IMR-90 (cell line): Measurements from ENCODE around the gene CPED1. TPM values are rescaled to one million over a fixed set of nuclear protein-coding genes. Genes with fewer than 3 reads are reported as not detected.

Experiments used
- ATAC-seq: fragments of 200-7000 bp; cut with Tn5 transposase; 2 replicates; pipeline ENCODE4 v1.9.1; 2020; ENCODE audit warnings: low read depth, mild to moderate bottlenecking, moderate library complexity
- BruUV-seq: library from RNA; stranded (reverse); fragments of 400-500 nt; replicated peaks from 2 replicates; lab custom pipeline; 2021; lab: Mats Ljungman, UMichigan
- CTCF ChIA-PET: fragments of 300-600 bp; formaldehyde crosslinking; extraction: SDS; loops from one replicate; lab custom pipeline; 2021; ENCODE audit warnings: antibody characterized with exemption; lab: Yijun Ruan, JAX
- POLR2A ChIA-PET: fragments of 300-600 bp; sonication (Branson Sonifier 250); formaldehyde crosslinking; loops from one replicate; lab custom pipeline; 2022; ENCODE audit warnings: antibody characterized with exemption; ENCODE audit not compliant: unreplicated experiment; lab: Charles Lee
- DNase-seq: peaks from one replicate; pipeline ENCODE4 v3.0.0; 2013
- H2AFZ ChIP-seq: replicated peaks from 2 replicates; pipeline ENCODE3; 2013; ENCODE audit warnings: low read length, mild to moderate bottlenecking; ENCODE audit not compliant: poor library complexity
- H2AK5ac ChIP-seq: 2 replicates; pipeline ENCODE4 v1.6.1; 2013; ENCODE audit warnings: low read depth, low read length, inconsistent platforms
- H2AK9ac ChIP-seq: replicated peaks from 2 replicates; pipeline ENCODE3; 2013; ENCODE audit warnings: mild to moderate bottlenecking, low read depth, low read length, moderate library complexity; ENCODE audit not compliant: poor library complexity
- H2BK120ac ChIP-seq: 2 replicates; pipeline ENCODE4 v1.6.1; 2013; ENCODE audit warnings: low read depth, low read length, inconsistent platforms
- H2BK15ac ChIP-seq: 3 replicates; pipeline ENCODE4 v1.6.1; 2013; ENCODE audit warnings: low read depth, low read length, inconsistent platforms
- H2BK20ac ChIP-seq: 2 replicates; pipeline ENCODE4 v1.6.1; 2013; ENCODE audit warnings: low read depth, mild to moderate bottlenecking, inconsistent platforms, low read length, moderate library complexity
- H2BK5ac ChIP-seq: 2 replicates; pipeline ENCODE4 v1.6.1; 2013; ENCODE audit warnings: mild to moderate bottlenecking, low read depth, low read length, inconsistent platforms; ENCODE audit not compliant: poor library complexity, severe bottlenecking
- H3K14ac ChIP-seq: replicated peaks from 2 replicates; pipeline ENCODE4 v1.6.1; 2013; ENCODE audit warnings: low read depth, low read length, inconsistent platforms
- H3K18ac ChIP-seq: 2 replicates; pipeline ENCODE4 v1.6.1; 2013; ENCODE audit warnings: low read depth, low read length, control low read depth
- H3K23ac ChIP-seq: 2 replicates; pipeline ENCODE4 v1.6.1; 2013; ENCODE audit warnings: low read depth, low read length, inconsistent platforms
- H3K27ac ChIP-seq: 2 replicates; pipeline ENCODE4 v1.5.1; 2013; ENCODE audit warnings: mild to moderate bottlenecking, control low read depth, low read length; ENCODE audit not compliant: insufficient read depth
- H3K27me3 ChIP-seq: 2 replicates; pipeline ENCODE4 v1.6.1; 2013; ENCODE audit warnings: low read length; ENCODE audit not compliant: control insufficient read depth, insufficient read depth
- H3K36me3 ChIP-seq: 2 replicates; pipeline ENCODE4 v1.6.1; 2013; ENCODE audit warnings: low read length, mixed read lengths; ENCODE audit not compliant: control insufficient read depth, insufficient read depth
- H3K4ac ChIP-seq: 2 replicates; pipeline ENCODE4 v1.6.1; 2013; ENCODE audit warnings: low read depth, low read length, inconsistent platforms
- H3K4me1 ChIP-seq: 2 replicates; pipeline ENCODE4 v1.6.1; 2013; ENCODE audit warnings: low read length, mixed read lengths; ENCODE audit not compliant: control insufficient read depth, insufficient read depth
- H3K4me2 ChIP-seq: 2 replicates; pipeline ENCODE4 v1.6.1; 2013; ENCODE audit warnings: low read depth, mild to moderate bottlenecking, control low read depth, low read length, moderate library complexity
- H3K4me3 ChIP-seq: 2 replicates; pipeline ENCODE4 v1.5.1; 2013; ENCODE audit warnings: low read depth, mild to moderate bottlenecking, control low read depth, low read length, moderate library complexity; ENCODE audit not compliant: insufficient read depth
- H3K56ac ChIP-seq: 2 replicates; pipeline ENCODE4 v1.6.1; 2013; ENCODE audit warnings: low read length, inconsistent platforms; ENCODE audit not compliant: insufficient read depth; ENCODE audit errors: extremely low read depth
- H3K79me1 ChIP-seq, 2 experiments: 2 replicates each; pipeline ENCODE4 v1.6.1; 2013; ENCODE audit warnings: low read length in 2 of 2, inconsistent platforms in 1 of 2, low read depth in 1 of 2
- H3K9ac ChIP-seq: 2 replicates; pipeline ENCODE4 v1.6.1; 2013; ENCODE audit warnings: low read depth, low read length, control low read depth
- H3K9me1 ChIP-seq: 2 replicates; pipeline ENCODE4 v1.6.1; 2013; ENCODE audit warnings: low read length, inconsistent platforms; ENCODE audit not compliant: insufficient read depth
- H3K9me3 ChIP-seq: 2 replicates; pipeline ENCODE4 v1.6.1; 2013; ENCODE audit warnings: low read length; ENCODE audit not compliant: control insufficient read depth, insufficient read depth
- H4K20me1 ChIP-seq: 2 replicates; pipeline ENCODE4 v1.6.1; 2013; ENCODE audit warnings: low read length, inconsistent platforms; ENCODE audit not compliant: insufficient read depth
- H4K5ac ChIP-seq: 2 replicates; pipeline ENCODE4 v1.6.1; 2013; ENCODE audit warnings: mild to moderate bottlenecking, low read depth, low read length, control low read depth
- H4K8ac ChIP-seq, 2 experiments: 2 replicates each; pipeline ENCODE4 v1.6.1; 2013; ENCODE audit warnings: low read depth in 2 of 2, low read length in 2 of 2, control low read depth in 1 of 2, inconsistent platforms in 1 of 2
- H4K91ac ChIP-seq: 2 replicates; pipeline ENCODE4 v1.6.1; 2013; ENCODE audit warnings: low read depth, low read length, inconsistent platforms; ENCODE audit not compliant: insufficient read depth
- BHLHE40 ChIP-seq: fragments of 150-350 bp; IDR thresholded peaks from 2 replicates; pipeline ENCODE4 v1.6.1; 2016; ENCODE audit warnings: mild to moderate bottlenecking, low read depth, low read length
- CEBPB ChIP-seq: IDR thresholded peaks from 2 replicates; pipeline ENCODE4 v1.6.1; 2012; ENCODE audit warnings: low read depth, low read length, improper control_type of control experiment
- FOS ChIP-seq: fragments of 150-350 bp; IDR thresholded peaks from 2 replicates; pipeline ENCODE4 v1.6.1; 2016; ENCODE audit warnings: low read depth, low read length
- POLR2A ChIP-seq: IDR thresholded peaks from 2 replicates; pipeline ENCODE4 v1.6.1; 2012; ENCODE audit warnings: mild to moderate bottlenecking, low read depth, low read length
- RAD21 ChIP-seq: IDR thresholded peaks from 2 replicates; pipeline ENCODE4 v1.6.1; 2012; ENCODE audit warnings: low read length, improper control_type of control experiment
- RFX5 ChIP-seq: IDR thresholded peaks from 2 replicates; pipeline ENCODE4 v1.8.0; 2012; ENCODE audit warnings: low read depth, mild to moderate bottlenecking, low read length, moderate library complexity
- WGBS, 2 experiments: methylation state at CpG; one replicate each; pipeline versions ENCODE4 v1.1.5 to v1.1.7; 2013; ENCODE audit warnings: missing lambda C conversion rate in 2 of 2; ENCODE audit not compliant: insufficient read length in 1 of 2; ENCODE audit errors: extremely low coverage in 2 of 2; 5-methylcytosine and 5-hydroxymethylcytosine counted together
- dilution Hi-C: fragments of 300-500 bp; cut with HindIII; formaldehyde crosslinking; loops from one replicate; pipeline ENCODE4 v1.14.3; 2018; ENCODE audit warnings: low sequenced_read_pairs; ENCODE audit not compliant: unreplicated experiment
- in situ Hi-C: fragments of 300-500 bp; cut with MboI; formaldehyde crosslinking; loops from 3 replicates; pipeline ENCODE4 v1.14.3; 2019; ENCODE audit warnings: low sequenced_read_pairs, inconsistent platforms, mixed read lengths
- intact Hi-C: fragments of 100-400 bp; cut with micrococcal nuclease; formaldehyde crosslinking; loops from 2 replicates; pipeline ENCODE4 v1.10.0; 2022
- polyA plus RNA-seq, 3 experiments: library from polyadenylated mRNA; depleted of rRNA; stranded (reverse); fragments of >200 nt; gene quantifications; 2 replicates each; pipeline ENCODE4 v1.2.3, GENCODE V29; 2012; ENCODE audit warnings: low replicate concordance in 1 of 3
- total RNA-seq: library from RNA; depleted of rRNA; stranded (reverse); fragments of >200 nt; gene quantifications from 2 replicates; pipeline ENCODE4 v1.2.3, GENCODE V29; 2012
- TF ChIP-seq, protein P1 (sequence below): fragments of 150-350 bp; IDR thresholded peaks from 2 replicates; pipeline ENCODE4 v1.6.1; 2017; ENCODE audit warnings: mild to moderate bottlenecking, antibody characterized with exemption, low read length, low read depth
- TF ChIP-seq, protein P2 (sequence below): conservative IDR thresholded peaks from 2 replicates; pipeline ENCODE4 v1.5.1; 2012; ENCODE audit warnings: mild to moderate bottlenecking, low read depth, low read length, improper control_type of control experiment

CPED1 gene
- total and polyA plus RNA-seq, 2 of the 4 experiments (the other 2 are of a cell fraction), result 31.2 to 96.8 TPM

DNA sequence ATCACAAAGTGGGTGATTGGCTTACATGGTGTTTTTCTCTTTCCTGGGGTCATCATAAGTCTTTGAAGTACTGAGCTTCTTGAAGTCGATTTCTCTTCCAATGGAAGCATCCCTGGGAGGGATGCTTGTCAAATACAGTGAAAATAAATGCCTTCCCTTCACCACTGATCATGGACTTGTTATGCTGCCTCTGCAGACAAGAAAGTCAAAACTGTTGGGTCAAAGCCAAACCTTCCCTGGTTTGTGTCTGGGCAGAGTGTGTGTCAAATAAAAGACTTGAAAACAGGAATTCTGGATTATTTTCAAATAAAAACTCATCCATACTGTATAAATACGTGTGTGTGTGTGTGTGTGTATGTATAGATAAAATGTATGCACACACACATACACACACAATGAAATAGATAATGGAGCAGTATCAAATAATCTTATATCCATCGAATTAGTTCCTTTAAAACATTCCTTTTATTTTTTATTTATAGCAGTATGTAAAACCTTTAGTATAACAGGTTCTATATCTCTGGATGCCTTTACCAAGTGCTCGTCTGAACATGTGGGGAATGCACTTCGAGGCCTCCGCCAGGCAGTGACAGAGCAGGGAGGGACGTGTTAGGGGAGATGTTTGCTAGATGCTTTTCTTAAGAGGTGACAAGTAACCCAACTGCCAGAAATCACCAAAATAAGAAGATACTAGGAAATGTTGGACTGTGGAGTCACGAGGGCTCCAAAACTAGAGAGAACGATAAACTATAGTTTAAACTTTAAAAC, 313.1 kb downstream of the CPED1 start (continued):
- TF ChIP-seq, protein P1, sequence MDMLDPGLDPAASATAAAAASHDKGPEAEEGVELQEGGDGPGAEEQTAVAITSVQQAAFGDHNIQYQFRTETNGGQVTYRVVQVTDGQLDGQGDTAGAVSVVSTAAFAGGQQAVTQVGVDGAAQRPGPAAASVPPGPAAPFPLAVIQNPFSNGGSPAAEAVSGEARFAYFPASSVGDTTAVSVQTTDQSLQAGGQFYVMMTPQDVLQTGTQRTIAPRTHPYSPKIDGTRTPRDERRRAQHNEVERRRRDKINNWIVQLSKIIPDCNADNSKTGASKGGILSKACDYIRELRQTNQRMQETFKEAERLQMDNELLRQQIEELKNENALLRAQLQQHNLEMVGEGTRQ, result no peak

DNA sequence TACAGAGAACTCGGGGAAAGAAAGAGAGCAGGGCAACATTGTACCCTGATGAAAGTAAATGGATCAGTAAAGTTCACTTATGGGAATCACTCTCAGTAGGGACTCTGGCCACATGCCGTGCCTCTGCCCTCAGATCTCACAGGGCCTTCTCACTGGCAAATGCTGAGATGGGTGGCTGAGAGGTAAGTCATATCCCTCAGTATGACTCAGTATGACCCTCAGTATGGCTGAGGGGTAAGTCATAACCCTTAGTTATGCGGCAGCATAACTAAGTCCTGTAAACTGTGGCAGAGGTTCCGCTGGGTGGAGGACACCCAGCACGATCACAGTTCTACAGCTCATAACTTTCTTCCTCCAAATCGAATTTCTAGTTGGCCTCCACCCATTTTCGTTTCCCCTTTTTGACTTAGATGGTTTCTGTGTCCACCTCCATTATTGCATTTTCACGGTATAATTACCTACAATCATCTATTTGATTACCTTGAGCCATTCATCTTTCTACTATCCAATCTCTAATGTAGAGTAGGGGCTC, 313.8 kb downstream of the CPED1 start:
- Histone ChIP-seq H3K14ac (peak overlapping the region; percentile 83), H4K5ac (peak overlapping the region; percentile 66), H2BK5ac (peak overlapping the region; percentile 99), H3K4me2 (peak overlapping the region; percentile 58; the same call in 1 of the 2 replicates), H2AK5ac (no peak overlapping the region; the same call in 1 of the 2 replicates), H3K9me3 (no peaks in the 10 kb centered on the region), H3K9ac (no peak overlapping the region; the same call in 1 of the 2 replicates), H4K8ac (peak overlapping the region; percentile 75 to 96), H3K27me3 (no peaks in the 10 kb centered on the region), H2AFZ (no peak overlapping the region), H3K4ac (peak overlapping the region; percentile 96), H3K79me1 (peaks cover 0 to 10% of the 10 kb centered on the region in 2 experiments; a peak in 1 of 4 replicates), H3K36me3 (no peaks in the 10 kb centered on the region), H2AK9ac (no peak overlapping the region), H2BK20ac (peak overlapping the region; percentile 92), H2BK15ac (peak overlapping the region; percentile 87; the same call in 2 of the 3 replicates), H4K20me1 (no peaks in the 10 kb centered on the region), H3K27ac (peak overlapping the region; percentile 84; the same call in 1 of the 2 replicates), H3K4me1 (peaks cover 12% of the 10 kb centered on the region), H2BK120ac (peak overlapping the region; percentile 96), H3K23ac (peak overlapping the region; percentile 79), H3K18ac (peak overlapping the region; percentile 78), H3K9me1 (0 out of 2 replicates have a peak, but pooled peaks cover 3% of the 10 kb centered on the region), H4K91ac (peak overlapping the region; percentile 99), H3K4me3 (no peak overlapping the region), H3K56ac (peak overlapping the region; percentile 91)
- BruUV-seq, result no TSS peak
- in situ Hi-C loops (no loop called here), intact Hi-C loops (no loop called here), dilution Hi-C loops (no loop called here)
- CTCF ChIA-PET, result no interaction called here
- POLR2A ChIA-PET, result no interaction called here
- peak; percentile 81 for ATAC-seq
- 63% methylated on average over 2 of the region's 8 CpGs; no CpG with 5 or more reads in 1 of the 2 experiments for WGBS, 2 experiments
- TF ChIP-seq RFX5 (no peak), BHLHE40 (peak; percentile 18; the same call in 1 of the 2 replicates), POLR2A (peak; percentile 58; the same call in 1 of the 2 replicates), CEBPB (no peak), RAD21 (no peak), FOS (peak; percentile 64)
- TF ChIP-seq, protein P2, sequence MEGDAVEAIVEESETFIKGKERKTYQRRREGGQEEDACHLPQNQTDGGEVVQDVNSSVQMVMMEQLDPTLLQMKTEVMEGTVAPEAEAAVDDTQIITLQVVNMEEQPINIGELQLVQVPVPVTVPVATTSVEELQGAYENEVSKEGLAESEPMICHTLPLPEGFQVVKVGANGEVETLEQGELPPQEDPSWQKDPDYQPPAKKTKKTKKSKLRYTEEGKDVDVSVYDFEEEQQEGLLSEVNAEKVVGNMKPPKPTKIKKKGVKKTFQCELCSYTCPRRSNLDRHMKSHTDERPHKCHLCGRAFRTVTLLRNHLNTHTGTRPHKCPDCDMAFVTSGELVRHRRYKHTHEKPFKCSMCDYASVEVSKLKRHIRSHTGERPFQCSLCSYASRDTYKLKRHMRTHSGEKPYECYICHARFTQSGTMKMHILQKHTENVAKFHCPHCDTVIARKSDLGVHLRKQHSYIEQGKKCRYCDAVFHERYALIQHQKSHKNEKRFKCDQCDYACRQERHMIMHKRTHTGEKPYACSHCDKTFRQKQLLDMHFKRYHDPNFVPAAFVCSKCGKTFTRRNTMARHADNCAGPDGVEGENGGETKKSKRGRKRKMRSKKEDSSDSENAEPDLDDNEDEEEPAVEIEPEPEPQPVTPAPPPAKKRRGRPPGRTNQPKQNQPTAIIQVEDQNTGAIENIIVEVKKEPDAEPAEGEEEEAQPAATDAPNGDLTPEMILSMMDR, result no peak
- TF ChIP-seq, protein P1, result peak; percentile 25; the same call in 1 of the 2 replicates
- DNase-seq, result peak; percentile 89
